Measurements from ENCODE around the gene MYCN. TPM values are rescaled to one million over a fixed set of nuclear protein-coding genes. Genes with fewer than 3 reads are reported as not detected.
A peak's percentile ranks its signal among the peaks of the same experiment; 100 is the strongest.

Gene MYCN
- total RNA-seq, 1 donor from 2014 or later = 68.3 TPM

DNA sequence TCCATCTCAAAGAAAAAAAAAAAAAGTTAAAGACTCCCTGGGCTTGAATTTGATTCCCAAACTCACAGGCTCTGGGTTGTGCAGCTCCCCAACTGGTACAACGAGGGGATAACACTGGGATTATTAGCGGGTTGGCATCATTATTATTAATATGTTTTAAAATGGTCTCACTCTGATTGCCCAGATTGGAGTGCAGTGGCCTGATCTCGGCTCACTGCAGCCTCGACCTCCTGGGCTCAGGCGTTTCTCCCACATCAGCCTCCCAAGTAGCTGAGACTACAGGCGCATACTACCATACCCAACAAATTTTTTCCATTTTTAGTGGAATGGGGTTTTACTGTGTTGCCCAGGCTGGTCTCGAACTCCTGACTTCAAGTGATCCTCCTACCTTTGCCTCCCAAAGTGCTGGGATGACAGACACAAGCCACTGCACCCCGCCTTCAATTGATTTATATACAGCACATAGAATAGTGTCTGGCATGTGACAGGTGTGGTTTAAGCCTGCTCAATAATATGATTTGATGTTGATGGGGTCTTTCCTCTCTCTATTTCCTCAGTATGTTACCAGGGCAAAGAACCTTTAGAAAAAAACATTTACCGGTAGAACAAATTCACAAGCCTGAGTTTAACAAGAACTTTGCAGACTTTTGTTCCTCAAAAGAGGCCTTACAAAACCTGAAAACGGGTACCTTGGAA, 12.2 kb downstream of the MYCN start:
- H3K4me1 Mint-ChIP-seq (ENCODE audit: unreplicated experiment) = peaks cover 28% of the 10 kb centered on the region
- H3K27ac Mint-ChIP-seq = no peak overlapping the region
- no peak for TF ChIP-seq CTCF (conservative IDR thresholded peaks at IDR 0.05)
- H3K9me3 Mint-ChIP-seq = peaks cover 7% of the 10 kb centered on the region
- no peaks in the 10 kb centered on the region for H3K27me3 Mint-ChIP-seq
- H3K4me3 Mint-ChIP-seq = no peak overlapping the region
- no peak for DNase-seq (ENCODE audit: extremely low spot score, unreplicated experiment)
- peaks cover 9% of the 10 kb centered on the region for H3K36me3 Mint-ChIP-seq

DNA sequence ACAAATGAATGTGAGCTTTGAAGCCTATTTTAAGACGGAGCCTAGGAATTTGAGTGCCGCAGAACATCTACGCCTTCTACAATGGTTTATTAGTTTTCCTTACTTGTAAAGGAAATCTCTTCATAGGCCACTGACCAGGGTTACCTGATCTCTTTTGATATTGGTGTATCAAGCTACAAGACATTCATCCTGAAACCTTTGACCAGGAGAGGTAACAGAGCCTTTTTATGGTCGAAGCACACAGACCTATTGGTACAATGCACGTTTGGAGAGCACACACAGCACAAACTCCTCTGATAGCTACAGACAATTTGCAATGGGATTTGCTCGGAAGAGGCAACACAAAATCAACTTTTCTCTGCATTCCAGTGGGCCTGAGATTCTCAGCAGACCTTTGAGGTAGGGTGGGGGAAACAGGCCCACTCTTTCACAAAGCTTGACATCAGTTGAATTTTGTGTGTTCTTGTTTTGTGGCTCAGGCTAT, 12.8 kb downstream of the MYCN start:
- H3K27ac Mint-ChIP-seq = no peak overlapping the region
- no peak for DNase-seq (ENCODE audit: extremely low spot score, unreplicated experiment)
- H3K27me3 Mint-ChIP-seq = no peaks in the 10 kb centered on the region
- TF ChIP-seq CTCF (conservative IDR thresholded peaks at IDR 0.05) = no peak
- H3K4me1 Mint-ChIP-seq (ENCODE audit: unreplicated experiment) = peaks cover 31% of the 10 kb centered on the region
- H3K36me3 Mint-ChIP-seq = peaks cover 8% of the 10 kb centered on the region
- H3K4me3 Mint-ChIP-seq = no peak overlapping the region
- peaks cover 7% of the 10 kb centered on the region for H3K9me3 Mint-ChIP-seq

GRCh38 chr2:15953891-15954680, 13.7 kb downstream of the MYCN start:
- H3K4me3 Mint-ChIP-seq = no peak overlapping the region
- no peak for DNase-seq (ENCODE audit: extremely low spot score, unreplicated experiment)
- peaks cover 33% of the 10 kb centered on the region for H3K4me1 Mint-ChIP-seq (ENCODE audit: unreplicated experiment)
- TF ChIP-seq CTCF (conservative IDR thresholded peaks at IDR 0.05) = no peak
- no peaks in the 10 kb centered on the region for H3K36me3 Mint-ChIP-seq
- no peak overlapping the region for H3K27ac Mint-ChIP-seq
- peaks cover 7% of the 10 kb centered on the region for H3K9me3 Mint-ChIP-seq
- no peaks in the 10 kb centered on the region for H3K27me3 Mint-ChIP-seq

- H3K27ac Mint-ChIP-seq = no peak overlapping the region
- TF ChIP-seq CTCF (conservative IDR thresholded peaks at IDR 0.05) = no peak
- H3K9me3 Mint-ChIP-seq = peaks cover 7% of the 10 kb centered on the region
- DNase-seq (ENCODE audit: extremely low spot score, unreplicated experiment) = no peak
- no peak overlapping the region for H3K4me3 Mint-ChIP-seq
- H3K36me3 Mint-ChIP-seq = no peaks in the 10 kb centered on the region
- peaks cover 33% of the 10 kb centered on the region for H3K4me1 Mint-ChIP-seq (ENCODE audit: unreplicated experiment)
- H3K27me3 Mint-ChIP-seq = no peaks in the 10 kb centered on the region
Measured at GRCh38 chr2:15954761-15955160, 14.4 kb downstream of the MYCN start.

GRCh38 chr2:15955232-15955988, 15.1 kb downstream of the MYCN start:
- H3K27ac Mint-ChIP-seq = peak overlapping the region; percentile 41
- DNase-seq (ENCODE audit: extremely low spot score, unreplicated experiment) = no peak
- H3K36me3 Mint-ChIP-seq = no peaks in the 10 kb centered on the region
- peak overlapping the region; percentile 29 for H3K4me3 Mint-ChIP-seq
- no peak for TF ChIP-seq CTCF (conservative IDR thresholded peaks at IDR 0.05)
- H3K27me3 Mint-ChIP-seq = no peaks in the 10 kb centered on the region
- peaks cover 39% of the 10 kb centered on the region for H3K4me1 Mint-ChIP-seq (ENCODE audit: unreplicated experiment)
- peaks cover 7% of the 10 kb centered on the region for H3K9me3 Mint-ChIP-seq
